ENCODE measurements around the gene NMB.
"Not testable (repeated sequence)": the region's sequence is repeated elsewhere in the genome, so short reads cannot be mapped to it uniquely, and the experiment has no call there.

The NMB gene

DNA sequence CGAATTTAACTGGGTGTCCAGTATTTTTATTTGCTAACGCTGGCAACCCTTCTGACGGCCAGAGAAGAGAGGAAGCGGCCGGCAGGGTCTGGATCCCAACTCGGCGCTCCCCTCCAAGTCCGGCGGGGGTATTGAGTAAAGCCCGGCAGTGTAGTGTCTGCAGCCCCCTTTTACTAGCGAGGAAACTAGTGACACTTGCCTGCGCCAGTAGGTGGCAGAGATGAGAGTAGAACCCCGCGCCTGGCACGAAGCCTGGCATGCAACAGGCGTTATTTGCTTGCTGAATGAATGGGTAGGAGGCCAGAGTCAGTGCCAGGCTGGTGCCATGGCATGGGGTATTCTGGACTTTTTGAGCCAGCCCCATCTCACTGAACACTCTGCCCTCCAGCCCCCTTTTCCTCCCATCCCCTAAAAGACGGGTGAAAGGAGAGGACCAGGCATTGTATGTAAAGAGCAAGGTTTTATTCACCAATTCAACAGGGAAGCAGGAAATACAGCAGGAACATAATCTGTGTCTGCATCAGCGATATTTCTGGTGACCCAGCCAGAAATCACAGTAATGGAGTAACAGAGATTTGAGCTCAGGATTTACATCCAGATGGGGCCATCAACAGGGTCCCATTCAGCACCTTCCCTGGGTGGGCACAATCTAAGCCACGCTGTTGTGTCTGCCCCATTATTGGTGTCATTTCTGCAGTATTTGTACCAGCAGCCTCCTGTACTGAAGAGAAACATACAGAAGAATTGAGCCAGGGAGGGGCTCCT is 3.1 kb downstream of the NMB start:
- peak; percentile 58 for DNase-seq (ENCODE audit: low read depth)

DNA sequence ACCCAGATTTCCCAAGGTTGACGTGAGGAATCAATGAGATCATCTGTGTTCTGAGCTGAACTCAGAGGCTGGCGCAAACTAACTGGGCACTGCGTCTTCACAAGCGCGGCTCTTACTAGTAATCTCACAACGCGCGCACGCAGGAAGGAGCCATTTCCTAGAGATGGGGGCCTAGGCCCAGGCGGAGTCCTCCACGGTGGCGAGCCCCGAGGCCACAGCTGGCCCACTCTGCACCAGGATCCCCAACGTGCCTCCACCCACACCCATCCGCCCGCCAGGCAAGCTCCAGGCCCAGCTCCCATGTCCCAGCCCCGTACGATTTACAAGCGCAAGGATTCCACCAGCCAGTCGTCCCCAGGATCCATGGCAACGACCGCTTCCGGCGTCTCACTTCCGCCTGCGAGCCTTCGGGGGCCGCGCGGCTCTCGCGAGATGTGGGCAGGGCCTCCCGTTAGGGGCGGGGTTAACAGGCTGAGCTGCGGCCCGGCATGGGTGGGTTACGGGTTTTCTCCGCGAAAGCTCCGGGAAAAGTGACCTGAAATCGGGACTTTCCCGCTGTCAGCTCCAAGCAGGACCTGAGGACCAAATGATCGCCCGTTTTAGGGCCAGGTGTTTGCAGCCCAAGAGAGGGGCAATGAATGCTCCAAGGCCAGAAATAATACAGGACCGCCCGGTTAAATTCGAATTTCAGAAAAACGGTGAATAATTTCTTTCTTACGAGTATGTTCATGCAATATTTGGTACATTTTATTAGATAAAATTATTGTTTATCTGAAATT is 3.9 kb downstream of the NMB start, which contains the start of gene WDR73:
Gene WDR73 (minus strand): TSS at position 374 of the 779 bp plus-strand sequence. CDS start 9 bp downstream, at position 365.
- peak; percentile 84 for DNase-seq (ENCODE audit: low read depth)

DNA sequence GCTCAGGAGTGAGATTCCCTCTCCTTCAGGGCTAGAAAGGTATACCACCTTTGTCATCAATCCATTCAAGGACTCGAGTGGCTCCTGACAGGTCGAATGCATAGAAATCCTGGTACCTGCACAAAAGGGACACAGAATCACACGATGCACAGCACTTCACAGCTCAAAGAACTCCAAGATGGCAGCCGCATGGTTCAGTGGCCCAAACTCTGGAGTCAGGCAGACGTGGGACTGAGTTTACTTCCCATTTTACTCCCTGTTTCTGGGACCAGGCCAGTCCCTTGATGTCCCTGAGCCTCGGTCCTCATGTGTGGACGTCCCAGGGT is 4.5 kb downstream of the NMB start:
- no peak for DNase-seq (ENCODE audit: low read depth)

DNA sequence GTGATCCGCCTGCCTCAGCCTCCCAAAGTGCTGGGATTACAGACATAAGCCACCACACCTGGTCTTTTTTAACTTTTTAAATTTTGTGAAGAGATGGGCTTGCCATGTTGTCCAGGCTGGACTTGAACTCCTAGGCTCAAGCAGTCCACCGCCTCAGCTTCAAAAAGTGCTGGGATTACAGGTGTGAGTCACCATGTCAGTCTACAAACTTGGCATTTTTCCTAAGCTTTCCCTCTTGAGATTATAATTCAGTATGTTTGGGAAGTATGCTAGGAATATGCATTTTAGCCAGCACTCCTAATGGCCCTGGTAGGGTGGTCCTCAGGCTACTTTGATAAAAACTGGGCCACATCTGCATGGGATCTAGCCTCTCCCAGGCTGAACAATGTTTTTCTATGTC is 8.3 kb downstream of the NMB start:
- no peak for DNase-seq (ENCODE audit: low read depth)

DNA sequence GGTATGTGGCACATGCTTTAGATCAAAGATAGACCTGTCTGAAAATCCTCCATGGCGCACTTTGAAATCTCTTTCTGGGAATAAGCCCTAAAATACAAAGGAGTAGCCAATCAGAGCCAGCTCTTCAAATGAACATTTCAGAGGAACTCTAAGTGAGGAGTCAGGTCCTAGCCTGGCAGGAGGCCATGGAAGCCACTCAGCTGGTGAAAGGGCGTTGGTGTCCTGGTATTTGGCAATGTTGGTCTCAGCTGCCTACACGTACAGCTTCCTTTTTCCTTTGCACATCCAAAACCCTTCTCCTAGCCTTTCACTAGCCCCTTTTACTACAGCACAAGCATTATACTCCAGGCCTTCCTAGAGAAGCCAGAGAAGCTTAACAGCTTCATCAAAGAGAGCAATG is 9.5 kb downstream of the NMB start:
- no peak for DNase-seq (ENCODE audit: low read depth)

DNA sequence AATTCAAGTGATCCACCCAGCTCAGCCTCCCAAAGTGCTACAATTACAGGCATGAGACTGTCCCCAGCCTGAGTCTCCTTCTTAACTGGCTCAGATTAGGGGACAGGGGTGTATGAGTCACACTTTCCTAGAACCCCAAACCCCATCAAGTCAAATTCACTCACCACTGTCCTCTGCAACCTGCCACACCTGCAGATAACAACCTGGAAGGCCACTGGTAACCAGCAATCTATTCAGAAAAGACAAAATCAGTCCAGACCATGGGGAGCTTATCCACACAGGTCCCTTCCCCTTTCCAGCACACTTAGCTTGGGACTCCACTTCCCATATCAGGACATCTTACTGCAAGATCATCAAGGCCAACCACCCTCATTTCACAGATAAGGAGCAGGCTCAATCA is 10.3 kb downstream of the NMB start:
- no peak for DNase-seq (ENCODE audit: low read depth)

DNA sequence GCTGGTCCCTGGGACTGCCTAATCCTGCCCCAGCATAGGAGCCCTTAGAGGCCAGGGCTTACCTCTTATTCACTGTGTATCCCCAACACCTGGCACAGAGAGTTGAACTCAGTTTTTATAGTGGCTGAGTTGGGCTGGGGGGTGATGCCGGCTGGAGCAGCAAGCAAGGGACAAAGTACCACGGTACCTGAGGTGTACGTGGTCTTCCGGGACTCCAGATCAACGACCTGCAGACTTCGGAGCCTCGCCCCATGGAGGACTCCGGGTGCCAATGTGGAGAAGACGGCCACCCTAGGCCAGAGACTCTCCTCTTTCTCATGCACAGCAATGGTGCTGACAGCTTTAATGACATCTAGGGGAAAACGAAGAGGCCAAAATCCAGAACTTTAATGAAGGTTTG is 12.0 kb downstream of the NMB start:
- DNase-seq (ENCODE audit: low read depth) = no peak

DNA sequence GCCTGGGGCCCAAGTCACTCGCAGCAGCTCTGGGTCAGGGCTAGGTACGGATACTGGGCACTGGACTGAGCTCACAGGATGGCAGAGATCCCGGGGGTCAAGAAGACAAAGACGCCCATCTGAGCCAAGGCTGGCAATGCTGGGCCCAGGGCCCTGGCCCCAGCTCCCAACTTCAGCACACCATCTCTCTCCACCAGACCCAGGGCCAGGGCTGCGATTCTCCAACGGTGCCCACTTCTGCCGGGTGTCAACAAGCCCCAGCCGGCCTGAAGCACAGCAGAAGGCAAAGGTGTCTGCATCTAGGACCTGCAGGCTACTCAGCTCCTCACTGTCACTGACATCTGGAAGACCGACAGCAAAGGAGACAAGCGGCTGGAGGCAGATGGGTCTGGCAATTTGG is 12.5 kb downstream of the NMB start:
- DNase-seq (ENCODE audit: low read depth) = no peak

DNA sequence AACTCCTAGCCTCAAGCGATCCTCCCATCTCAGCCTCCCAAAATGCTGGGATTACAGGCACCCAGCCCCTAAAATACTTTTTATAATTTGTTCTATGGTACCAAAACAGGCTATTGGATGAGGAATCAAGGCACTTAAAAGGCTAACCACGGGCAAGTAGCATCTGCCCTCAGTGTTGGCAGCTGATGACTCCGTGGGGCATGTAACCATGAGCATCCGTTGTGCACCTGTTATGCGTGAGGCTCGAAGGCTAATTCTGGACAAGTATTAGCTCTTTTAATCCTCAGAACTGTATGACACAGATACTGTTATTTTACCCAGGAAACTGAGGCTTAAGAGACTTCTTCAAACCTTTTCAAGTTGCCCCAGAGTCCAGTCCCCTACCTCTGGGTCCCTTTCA is 14.2 kb downstream of the NMB start:
- DNase-seq (ENCODE audit: low read depth) = no peak

DNA sequence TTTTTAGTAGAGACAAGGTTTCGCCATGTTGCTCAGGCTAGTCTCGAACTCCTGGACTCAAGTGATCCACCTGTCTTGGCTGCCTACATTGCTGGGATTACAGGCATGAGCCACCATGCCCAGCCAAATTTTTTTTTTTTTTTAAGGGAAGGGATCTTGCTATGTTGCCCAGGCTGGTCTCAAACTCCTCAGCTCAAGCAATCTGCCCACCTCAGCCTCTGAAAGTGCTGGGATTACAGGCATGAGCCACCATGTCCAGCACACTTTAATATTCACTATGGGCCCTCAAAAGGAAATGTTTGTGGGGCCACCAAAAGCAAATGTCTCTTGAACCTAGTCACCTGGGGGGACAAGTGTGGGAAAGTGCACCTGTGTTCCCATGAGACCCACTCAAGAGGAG is 15.4 kb downstream of the NMB start:
- DNase-seq (ENCODE audit: low read depth) = not testable (repeated sequence)

DNA sequence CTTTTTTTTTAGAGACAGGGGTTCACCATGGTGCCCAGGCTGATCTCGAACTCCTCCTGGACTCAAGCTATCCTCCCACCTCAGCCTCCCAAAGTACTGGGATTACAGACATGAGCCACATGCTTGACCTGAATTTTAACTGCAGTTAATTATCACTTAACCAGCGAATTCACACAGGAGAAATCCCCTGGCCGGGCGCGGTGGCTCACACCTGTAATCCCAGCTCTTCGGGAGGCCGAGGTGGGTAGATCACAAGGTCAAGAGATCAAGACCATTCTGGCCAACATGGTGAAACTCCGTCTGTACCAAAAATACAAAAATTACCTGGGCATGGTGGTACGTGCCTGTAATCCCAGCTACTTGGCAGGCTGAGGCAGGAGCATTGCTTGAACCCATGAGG is 16.1 kb downstream of the NMB start:
- not testable (repeated sequence) for DNase-seq (ENCODE audit: low read depth)

DNA sequence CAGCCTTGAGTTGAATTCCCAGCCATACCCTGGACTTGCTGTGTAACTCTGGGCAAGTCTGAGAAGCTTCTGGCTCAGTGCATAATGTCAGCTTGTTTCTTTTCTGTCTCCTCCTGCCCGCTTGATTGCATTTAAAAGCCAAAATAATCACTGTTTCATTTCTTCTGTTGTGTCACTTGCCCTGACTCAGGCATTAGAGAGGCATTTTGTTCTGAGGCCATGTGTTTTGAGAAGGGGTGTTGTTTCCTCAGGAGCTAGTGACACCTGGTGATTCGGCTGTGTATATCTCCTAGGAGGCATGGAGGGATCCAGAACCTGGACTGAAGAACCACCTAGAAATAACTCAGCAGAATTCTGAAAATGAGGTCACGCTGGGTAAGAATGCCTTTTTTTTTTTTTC is 19.9 kb downstream of the NMB start:
- no peak for DNase-seq (ENCODE audit: low read depth)

DNA sequence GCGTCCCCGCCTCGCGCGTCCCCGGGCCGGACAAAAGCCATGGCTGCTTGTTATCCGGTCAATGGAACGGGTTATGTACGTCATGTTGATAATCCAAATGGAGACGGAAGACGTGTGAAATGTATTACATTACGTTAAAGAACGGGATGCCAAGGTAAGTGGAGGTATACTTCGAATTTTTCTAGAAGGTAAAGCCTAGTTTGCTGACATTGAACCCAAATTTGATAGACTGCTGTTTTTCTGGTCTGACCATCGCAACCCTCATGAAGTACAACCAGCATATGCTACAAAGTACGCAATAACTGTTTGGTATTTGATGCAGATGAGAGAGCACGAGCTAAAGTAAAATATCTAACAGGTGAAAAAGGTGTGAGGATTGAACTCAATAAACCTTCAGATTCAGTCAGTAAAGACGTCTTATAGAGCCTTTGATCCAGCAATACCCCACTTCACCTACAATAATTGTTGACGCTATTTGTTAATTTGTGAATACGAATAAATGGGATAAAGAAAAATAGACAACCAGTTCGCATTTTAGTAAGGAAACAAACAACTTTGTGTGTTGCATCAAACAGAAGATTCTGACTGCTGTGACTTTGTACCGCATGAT is 23.7 kb downstream of the NMB start:
- no peak for DNase-seq (ENCODE audit: low read depth)

DNA sequence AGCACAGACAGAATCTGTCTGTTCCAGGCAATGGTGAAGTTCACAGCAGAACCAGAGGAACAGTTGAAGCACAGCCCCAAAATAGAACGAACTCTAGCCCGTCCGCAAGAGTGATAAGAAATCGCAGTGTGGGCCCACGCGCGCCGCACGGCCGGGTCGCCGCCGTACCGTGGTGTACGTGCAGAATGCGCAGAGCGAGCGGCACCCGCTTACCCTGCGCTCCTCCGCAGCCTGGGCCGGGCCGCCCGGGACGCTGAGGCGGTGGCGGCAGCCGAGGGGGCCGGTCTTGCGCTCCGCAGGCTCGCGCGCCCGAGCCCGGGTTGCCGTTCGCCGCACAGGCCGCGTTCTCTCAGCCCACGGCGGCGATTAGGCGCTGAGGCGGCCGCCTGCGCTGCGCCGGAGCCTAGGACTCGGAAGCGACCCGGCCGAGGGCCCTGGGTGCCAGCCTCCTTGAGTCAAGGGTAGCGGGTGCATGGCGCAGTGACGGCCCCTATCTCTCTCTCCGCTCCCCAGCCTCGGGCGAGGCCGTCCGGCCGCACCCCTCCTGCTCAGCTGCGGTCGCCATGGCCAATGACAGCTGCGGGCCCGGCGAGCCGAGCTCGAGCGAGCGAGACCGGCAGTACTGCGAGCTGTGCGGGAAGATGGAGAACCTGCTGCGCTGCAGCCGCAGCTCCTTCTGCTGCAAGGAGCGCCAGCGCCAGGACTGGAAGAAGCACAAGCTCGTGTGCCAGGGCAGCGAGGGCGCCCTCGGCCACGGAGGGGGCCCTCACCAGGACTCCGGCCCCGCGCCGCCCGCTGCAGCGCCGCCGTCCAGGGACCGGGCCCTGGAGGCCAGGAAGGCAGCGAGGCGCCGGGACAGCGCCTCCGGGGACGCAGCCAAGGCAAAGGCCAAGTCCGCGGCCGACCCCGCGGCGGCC is 24.4 kb downstream of the NMB start:
- peak; percentile 52 for DNase-seq (ENCODE audit: low read depth)

DNA sequence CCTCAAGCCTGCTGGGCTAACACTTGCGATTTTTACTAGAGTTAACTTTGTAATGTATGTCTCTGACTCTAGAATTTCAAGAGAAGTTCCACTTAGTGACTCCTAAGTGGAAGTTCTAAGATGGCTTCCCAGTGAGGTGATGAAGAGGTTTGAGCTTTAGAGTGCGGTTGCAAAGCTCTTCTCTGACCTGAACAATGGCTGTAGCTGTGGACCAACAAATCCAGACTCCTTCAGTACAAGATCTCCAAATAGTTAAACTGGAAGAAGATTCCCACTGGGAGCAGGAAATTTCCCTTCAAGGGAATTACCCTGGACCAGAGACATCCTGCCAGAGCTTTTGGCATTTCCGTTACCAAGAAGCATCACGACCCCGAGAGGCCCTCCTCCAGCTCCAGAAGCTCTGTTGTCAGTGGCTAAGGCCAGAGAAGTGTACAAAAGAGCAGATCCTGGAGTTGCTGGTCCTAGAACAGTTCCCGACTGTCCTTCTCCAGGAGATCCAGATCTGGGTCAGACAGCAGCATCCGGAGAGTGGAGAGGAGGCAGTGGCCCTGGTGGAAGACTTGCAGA is 26.2 kb downstream of the NMB start:
- DNase-seq (ENCODE audit: low read depth) = no peak

DNA sequence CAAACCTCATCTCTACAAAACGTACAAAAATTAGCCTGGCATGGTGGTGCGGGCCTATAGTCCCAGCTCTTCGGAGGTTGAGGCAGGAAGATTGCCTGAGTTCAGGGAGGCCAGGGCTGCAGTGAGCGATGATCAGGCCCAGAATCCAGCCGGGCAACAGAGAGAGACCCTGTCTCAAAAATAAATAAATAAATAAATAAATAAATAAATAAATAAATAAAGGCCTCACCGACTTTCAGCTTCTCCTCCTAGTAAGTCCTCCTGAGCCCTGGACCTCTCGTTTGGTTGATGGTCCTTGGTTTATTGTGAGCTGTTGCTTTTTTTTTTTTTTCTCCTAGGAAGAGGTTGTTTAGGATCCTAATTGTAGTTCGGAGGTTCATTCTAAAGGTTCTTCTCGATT is 29.0 kb downstream of the NMB start:
- no peak for DNase-seq (ENCODE audit: low read depth)

DNA sequence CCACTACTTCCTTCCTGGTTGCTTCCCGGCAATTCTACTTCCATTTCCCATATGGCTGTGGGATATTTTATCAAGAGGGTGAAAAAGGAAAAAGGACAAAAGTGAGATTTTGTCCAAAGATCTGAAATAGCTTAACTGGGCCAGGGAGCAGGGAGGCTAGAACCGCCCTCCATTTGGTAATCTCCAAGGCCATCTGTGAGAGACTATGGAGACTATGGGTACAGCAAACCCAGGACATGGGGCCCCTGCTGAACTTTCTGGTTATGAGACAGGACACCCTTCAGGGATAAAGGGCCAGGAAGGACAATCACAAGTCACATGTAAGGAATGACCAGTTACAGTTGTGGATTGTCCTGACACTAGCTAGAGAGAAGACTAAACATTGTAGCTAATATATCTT is 32.9 kb downstream of the NMB start:
- no peak for DNase-seq (ENCODE audit: low read depth)

DNA sequence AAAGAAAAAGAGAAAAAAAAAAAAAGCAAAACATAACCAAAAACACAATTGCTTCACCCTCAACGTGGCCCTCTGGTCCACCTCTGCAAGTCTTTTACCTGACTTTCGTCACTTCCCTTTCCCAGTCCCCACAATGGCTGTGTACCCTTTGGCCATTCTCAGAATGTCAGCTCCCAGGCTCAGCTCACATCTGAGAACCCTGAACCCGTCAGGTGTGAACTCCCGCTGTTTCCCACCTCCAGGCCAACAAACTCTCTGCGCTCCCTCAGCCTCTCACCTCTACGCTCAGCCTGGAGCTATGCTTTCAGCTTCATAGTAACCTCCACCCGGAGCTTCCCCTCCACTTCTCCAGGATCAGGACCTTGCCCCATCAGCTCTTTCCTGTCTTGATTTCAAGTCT is 33.6 kb downstream of the NMB start:
- no peak for DNase-seq (ENCODE audit: low read depth)

DNA sequence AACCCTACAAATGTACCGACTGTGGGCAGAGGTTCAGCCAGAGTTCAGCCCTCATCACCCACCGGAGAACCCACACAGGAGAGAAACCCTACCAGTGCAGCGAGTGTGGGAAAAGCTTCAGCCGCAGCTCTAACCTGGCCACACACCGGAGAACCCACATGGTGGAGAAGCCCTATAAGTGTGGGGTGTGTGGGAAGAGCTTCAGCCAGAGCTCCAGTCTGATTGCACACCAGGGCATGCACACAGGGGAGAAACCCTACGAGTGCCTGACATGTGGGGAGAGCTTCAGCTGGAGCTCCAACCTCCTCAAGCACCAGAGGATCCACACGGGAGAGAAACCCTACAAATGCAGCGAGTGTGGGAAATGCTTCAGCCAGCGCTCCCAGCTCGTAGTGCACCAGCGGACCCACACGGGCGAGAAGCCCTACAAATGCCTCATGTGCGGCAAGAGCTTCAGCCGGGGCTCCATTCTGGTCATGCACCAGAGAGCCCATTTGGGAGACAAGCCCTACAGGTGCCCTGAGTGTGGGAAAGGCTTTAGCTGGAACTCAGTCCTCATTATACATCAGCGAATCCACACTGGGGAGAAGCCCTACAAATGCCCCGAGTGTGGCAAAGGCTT is 36.5 kb downstream of the NMB start:
- DNase-seq (ENCODE audit: low read depth) = no peak

DNA sequence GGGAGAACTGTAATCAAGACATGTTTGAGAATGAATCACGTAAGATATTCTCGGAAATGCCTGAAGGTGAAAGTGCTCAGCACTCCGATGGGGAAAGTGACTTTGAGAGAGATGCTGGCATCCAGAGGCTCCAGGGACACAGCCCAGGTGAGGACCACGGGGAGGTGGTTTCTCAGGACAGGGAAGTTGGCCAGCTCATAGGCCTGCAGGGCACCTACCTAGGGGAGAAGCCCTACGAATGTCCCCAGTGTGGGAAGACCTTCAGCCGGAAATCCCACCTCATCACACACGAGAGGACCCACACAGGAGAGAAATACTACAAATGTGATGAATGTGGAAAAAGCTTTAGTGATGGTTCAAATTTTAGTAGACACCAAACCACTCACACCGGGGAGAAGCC is 37.4 kb downstream of the NMB start:
- DNase-seq (ENCODE audit: low read depth) = no peak

DNA sequence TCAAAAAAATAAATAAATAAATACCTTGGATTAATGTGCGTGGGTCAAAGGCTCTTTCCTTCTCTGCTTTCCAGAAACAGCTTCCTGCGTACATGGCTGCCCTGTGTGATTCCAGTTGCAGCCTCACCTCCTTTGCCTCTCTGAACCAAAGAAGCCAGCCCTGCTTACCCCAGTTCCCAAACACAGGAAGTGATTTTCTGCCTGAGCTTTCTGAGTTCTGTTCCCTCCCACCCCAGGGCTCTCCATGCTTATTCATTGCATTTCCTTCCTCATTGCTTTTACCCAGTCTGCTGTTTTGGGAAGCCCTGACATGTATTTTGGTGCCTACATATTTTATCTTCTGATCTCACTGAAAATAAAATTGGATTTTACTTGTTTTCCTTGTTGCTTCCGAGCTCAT is 41.8 kb downstream of the NMB start:
- DNase-seq (ENCODE audit: low read depth) = no peak
